ENCODE measurements around the gene MRPL39.

DNA sequence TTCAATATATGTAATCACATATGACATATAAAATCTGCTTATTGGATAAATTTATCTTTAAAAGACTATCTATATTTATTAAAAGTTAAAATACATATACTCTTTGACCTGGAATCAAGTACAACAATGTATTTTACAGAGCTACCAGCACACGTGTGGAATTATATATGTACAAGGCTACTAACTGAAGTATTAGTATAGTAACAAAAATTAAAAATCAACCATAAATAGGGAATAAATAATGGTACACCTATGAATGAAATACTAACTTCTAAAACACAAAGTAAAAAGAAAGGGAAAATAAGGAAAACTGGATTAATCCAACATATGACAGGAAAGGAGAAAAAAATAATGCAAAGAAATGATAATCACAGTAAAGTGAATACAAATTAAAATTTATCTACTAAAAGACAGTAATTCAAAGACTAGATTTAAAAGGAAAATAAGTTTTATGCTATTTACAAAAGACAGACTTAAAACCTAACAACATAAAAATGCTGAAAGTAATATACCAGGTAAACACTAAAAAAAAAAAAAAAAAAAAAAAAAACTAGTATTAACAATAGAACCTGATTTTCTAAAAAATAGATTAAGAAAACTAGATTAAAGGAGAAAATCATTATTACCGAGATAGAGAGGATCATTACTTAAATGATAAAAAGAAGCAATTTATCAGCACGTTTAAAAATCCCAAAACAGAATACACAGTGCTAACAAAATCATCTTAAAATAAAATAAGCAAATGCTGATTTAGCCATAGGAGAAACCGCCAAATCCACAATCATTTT is 27.9 kb downstream of the MRPL39 start:
- TF ChIP-seq, protein P1, sequence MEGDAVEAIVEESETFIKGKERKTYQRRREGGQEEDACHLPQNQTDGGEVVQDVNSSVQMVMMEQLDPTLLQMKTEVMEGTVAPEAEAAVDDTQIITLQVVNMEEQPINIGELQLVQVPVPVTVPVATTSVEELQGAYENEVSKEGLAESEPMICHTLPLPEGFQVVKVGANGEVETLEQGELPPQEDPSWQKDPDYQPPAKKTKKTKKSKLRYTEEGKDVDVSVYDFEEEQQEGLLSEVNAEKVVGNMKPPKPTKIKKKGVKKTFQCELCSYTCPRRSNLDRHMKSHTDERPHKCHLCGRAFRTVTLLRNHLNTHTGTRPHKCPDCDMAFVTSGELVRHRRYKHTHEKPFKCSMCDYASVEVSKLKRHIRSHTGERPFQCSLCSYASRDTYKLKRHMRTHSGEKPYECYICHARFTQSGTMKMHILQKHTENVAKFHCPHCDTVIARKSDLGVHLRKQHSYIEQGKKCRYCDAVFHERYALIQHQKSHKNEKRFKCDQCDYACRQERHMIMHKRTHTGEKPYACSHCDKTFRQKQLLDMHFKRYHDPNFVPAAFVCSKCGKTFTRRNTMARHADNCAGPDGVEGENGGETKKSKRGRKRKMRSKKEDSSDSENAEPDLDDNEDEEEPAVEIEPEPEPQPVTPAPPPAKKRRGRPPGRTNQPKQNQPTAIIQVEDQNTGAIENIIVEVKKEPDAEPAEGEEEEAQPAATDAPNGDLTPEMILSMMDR (conservative IDR thresholded peaks at IDR 0.05): no peak
- no peak for TF ChIP-seq EZH2 (IDR thresholded peaks at IDR 0.05; ENCODE audit: low read depth)

Data from PC-9 (cell line).